ENCODE results near the gene HNRNPAB.

HNRNPAB gene

GRCh38 chr5:178206166-178207101 is 2.1 kb downstream of the HNRNPAB start:
- H3K4me3 ChIP-seq (ENCODE audit: low read depth, low read length), result peak overlapping the region; percentile 86
- in situ Hi-C loops (cut with HindIII; ENCODE audit: low sequenced_read_pairs), result no loop called here
- no peak for TF ChIP-seq CTCF (IDR thresholded peaks at IDR 0.05; ENCODE audit: low read depth, low read length)
- no peak for DNase-seq (ENCODE audit: low read depth, low spot score)

- no peak overlapping the region for H3K4me3 ChIP-seq (ENCODE audit: low read depth, low read length)
- TF ChIP-seq CTCF (IDR thresholded peaks at IDR 0.05; ENCODE audit: low read depth, low read length), result no peak
- in situ Hi-C loops (cut with HindIII; ENCODE audit: low sequenced_read_pairs), result no loop called here
- DNase-seq (ENCODE audit: low read depth, low spot score), result peak; percentile 73
Measured at GRCh38 chr5:178207183-178207916, 3.0 kb downstream of the HNRNPAB start.

DNA sequence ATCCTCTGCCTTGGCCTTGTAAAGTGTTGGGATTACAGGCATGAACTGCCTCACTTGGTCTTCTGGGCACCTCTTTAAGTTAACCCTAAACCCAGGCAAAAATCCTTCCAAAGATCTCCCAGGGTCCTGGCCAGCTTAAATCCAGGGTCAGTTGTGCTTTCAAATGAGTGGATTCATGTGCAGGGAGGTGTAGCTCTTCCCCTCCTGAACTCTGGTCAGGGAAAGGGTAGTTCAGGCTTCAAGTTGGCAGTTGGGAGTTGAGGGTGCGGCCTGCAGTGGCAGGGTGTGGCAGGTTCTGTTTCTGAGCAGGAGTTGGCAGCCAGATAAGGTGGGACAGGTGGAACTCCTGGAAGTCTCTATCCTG is 3.6 kb downstream of the HNRNPAB start:
- in situ Hi-C loops (cut with HindIII; ENCODE audit: low sequenced_read_pairs), result no loop called here
- no peak for DNase-seq (ENCODE audit: low read depth, low spot score)
- no peak overlapping the region for H3K4me3 ChIP-seq (ENCODE audit: low read depth, low read length)
- no peak for TF ChIP-seq CTCF (IDR thresholded peaks at IDR 0.05; ENCODE audit: low read depth, low read length)

- H3K4me3 ChIP-seq (ENCODE audit: low read depth, low read length), result no peak overlapping the region
- peak; percentile 18 for TF ChIP-seq CTCF (IDR thresholded peaks at IDR 0.05; ENCODE audit: low read depth, low read length)
- in situ Hi-C loops (cut with HindIII; ENCODE audit: low sequenced_read_pairs), result no loop called here
- no peak for DNase-seq (ENCODE audit: low read depth, low spot score)
Measured at GRCh38 chr5:178208540-178209227, 4.4 kb downstream of the HNRNPAB start.

GRCh38 chr5:178209334-178210072 is 5.2 kb downstream of the HNRNPAB start:
- no peak for TF ChIP-seq CTCF (IDR thresholded peaks at IDR 0.05; ENCODE audit: low read depth, low read length)
- in situ Hi-C loops (cut with HindIII; ENCODE audit: low sequenced_read_pairs), result no loop called here
- no peak for DNase-seq (ENCODE audit: low read depth, low spot score)
- no peak overlapping the region for H3K4me3 ChIP-seq (ENCODE audit: low read depth, low read length)

DNA sequence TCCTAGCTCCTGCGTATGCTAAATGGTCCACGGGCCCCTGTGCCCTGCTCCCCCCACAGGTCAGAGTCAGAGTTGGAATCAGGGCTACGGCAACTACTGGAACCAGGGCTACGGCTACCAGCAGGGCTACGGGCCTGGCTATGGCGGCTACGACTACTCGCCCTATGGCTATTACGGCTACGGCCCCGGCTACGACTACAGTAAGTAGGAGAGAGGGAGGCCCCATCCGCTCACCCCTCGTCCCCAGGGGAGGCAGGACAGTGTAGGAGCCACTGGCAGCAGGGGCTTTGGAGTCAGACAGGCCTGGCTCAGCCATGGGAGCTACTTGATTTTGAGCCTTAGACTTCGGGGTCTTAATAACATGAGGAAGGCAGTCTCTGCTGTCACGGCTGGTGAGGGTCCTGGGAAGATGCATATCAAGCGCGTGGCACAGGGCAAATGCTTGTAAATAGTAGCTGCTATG is 5.8 kb downstream of the HNRNPAB start:
- DNase-seq (ENCODE audit: low read depth, low spot score), result no peak
- H3K4me3 ChIP-seq (ENCODE audit: low read depth, low read length), result no peak overlapping the region
- in situ Hi-C loops (cut with HindIII; ENCODE audit: low sequenced_read_pairs), result no loop called here
- no peak for TF ChIP-seq CTCF (IDR thresholded peaks at IDR 0.05; ENCODE audit: low read depth, low read length)
